ENCODE results near the gene SLC24A4.

The SLC24A4 gene

DNA sequence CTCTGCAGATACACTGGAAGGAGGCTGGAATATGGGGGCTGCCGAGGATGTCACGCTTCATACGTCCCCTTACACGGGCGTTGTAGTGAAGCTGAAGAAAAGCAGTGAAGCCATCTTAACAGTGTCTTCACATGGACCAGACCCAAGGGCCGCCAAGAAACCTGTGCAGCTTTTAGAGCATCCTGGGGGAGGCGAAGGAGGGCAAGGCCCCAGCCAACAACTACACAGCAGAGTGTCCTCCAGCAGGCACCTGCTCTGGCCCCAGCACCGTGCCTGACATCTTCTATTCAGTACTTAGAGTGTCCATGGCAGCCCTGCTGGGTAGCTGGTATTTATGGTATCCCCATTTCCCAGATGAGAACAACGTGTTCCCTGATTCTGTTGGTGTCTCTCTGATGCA is 141.8 kb downstream of the SLC24A4 start:
- H3K4me3 ChIP-seq (ENCODE audit: low read length), result no peak overlapping the region
- no peak for TF ChIP-seq ZNF274 (IDR thresholded peaks at IDR 0.05; ENCODE audit: low read depth, low read length)

DNA sequence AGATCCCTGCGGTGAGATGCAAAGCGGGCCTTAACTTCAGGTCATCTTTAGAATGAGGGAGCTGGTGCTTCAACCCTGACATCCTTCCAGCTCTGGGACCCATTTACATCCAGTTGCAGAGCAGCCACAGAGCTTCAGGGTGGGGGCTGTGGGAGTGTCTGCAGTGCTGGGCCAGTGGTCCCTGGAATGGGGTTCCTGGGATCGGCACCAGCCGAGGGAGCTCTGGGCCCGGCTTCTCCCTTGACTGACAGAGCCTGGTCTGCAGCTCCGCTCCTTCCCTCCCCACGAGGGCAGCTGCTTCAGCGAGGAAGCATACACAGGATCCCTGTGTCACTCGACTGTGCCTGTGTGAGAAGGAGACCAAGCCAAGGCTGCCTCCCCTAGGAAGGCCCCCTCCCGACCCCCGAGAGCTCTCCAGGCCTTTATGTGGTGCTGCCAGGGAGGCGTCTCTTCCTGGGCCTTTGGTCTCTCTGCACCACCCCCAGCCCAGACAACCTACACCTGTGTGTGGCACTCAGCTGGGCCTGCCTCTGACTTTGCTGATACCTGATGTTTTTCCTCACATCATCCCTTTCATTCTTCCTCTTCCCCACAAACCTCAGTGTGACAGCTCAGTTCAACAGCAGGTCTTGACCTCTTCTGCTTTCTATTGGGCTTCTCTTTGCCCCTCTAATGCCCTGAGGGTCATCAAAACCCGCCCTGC is 142.5 kb downstream of the SLC24A4 start:
- H3K4me3 ChIP-seq (ENCODE audit: low read length), result no peak overlapping the region
- TF ChIP-seq ZNF274 (IDR thresholded peaks at IDR 0.05; ENCODE audit: low read depth, low read length), result no peak

DNA sequence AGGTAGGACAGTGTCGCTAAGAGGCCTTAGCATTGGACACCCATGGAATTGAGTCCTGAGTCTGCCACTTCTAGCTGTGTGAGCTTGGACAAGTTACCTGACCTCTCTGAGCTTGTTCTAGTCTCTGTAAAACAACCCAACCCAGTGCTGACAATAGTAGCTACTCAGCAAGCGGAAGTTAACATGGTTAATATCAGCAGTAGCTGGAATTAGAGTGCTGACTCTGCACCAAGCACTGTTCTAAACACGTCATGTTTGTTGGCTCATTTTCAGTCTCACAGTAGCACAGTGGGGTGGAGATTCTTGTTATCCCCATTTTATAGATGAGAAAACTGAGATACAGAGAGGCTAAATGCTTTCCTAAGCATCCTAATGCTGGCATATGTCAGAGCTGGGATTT is 143.1 kb downstream of the SLC24A4 start:
- no peak for TF ChIP-seq ZNF274 (IDR thresholded peaks at IDR 0.05; ENCODE audit: low read depth, low read length)
- H3K4me3 ChIP-seq (ENCODE audit: low read length), result no peak overlapping the region

DNA sequence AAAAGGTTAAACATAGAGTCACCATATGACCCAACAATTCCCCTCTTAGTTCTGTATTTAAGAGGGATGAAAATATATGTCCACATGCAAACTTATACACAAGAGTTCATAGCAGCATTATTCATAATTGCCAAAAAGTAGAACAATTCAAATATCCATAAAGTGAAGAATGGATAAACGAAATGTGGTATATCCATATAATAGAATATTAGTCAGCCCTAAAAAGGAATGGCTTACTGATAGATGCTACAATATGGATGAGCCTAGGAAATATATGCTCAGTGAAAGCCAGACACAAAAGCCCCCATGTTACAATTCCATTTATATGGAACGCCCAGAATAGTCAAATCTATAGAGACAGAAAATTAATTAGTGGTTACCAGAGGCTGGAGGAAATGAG is 146.6 kb downstream of the SLC24A4 start:
- no peak overlapping the region for H3K4me3 ChIP-seq (ENCODE audit: low read length)
- no peak for TF ChIP-seq ZNF274 (IDR thresholded peaks at IDR 0.05; ENCODE audit: low read depth, low read length)

DNA sequence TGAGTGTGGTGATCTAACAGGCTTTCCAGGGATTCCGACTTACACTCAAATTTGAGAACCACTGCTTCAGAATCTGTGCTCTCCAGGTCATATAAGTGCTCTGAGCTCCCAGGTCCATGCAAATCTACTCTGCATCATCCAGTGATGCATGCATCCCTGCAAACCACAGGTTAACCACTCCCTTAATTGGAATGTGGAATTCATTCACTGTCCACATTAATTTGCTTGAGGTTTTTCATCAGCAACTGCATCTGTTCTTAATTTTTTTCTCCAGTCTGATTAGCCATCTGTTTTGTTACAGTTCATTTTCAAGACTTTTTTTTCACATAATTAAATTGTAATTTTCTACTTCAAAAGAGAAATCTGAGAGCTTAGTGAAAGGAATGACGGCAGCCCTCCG is 147.2 kb downstream of the SLC24A4 start:
- no peak for TF ChIP-seq ZNF274 (IDR thresholded peaks at IDR 0.05; ENCODE audit: low read depth, low read length)
- H3K4me3 ChIP-seq (ENCODE audit: low read length), result no peak overlapping the region

DNA sequence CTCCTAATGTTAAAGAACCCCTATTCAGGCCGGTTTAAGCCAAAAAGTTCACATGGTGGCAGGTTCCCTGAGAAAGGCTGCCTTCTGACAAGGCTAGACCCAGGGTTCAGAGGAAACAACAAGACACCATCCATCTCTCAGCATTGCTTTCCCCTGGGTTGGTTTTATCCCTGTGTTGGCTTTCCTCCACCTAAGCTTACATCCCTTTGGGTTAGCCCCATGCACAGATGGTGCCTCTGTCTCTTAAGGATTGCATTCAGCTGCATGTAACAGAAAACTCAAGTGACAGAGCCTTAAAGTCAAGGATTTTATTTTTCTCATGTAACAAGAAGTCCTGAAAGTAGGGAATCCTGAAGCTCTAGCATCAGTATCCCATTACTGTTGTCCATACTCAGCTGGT is 147.8 kb downstream of the SLC24A4 start:
- TF ChIP-seq ZNF274 (IDR thresholded peaks at IDR 0.05; ENCODE audit: low read depth, low read length), result no peak
- no peak overlapping the region for H3K4me3 ChIP-seq (ENCODE audit: low read length)

DNA sequence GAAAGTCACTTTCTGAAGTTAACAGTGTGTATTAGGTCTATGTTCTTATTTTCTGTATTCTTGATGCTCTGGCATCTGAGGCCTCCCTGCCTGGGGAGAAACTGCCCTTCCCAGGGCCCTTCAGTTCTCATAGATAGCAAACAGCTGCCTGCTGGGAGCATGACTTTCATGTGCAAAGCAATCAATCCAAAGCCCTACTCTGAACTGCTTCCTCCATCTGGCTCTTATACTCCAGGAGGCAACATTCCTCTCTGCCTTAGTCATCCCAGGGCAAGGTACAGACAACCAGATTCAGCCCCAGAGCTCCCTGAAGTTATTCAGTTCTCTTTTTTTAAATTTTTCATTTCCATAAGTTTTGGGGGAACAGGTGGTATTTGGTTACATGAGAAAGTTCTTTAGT is 149.0 kb downstream of the SLC24A4 start:
- TF ChIP-seq ZNF274 (IDR thresholded peaks at IDR 0.05; ENCODE audit: low read depth, low read length), result no peak
- H3K4me3 ChIP-seq (ENCODE audit: low read length), result no peak overlapping the region

DNA sequence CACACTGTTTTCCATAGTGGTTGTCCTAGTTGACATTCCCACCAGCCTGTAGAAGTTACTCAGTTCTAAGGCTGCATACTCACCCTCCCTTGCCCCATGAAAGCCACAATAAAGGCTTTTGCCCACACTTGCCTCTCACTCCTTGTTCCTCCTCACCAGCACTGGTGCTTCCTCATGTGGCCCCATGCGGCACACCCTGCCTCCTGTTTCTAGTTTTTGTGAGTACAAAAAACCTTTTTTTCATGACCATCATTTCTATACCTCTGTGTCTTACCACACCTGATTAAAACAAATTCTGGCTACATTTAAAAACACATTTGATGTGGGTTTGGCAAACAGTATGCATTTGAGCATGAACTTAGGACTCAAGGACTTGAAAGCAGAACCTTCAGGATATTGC is 149.9 kb downstream of the SLC24A4 start:
- H3K4me3 ChIP-seq (ENCODE audit: low read length), result no peak overlapping the region
- TF ChIP-seq ZNF274 (IDR thresholded peaks at IDR 0.05; ENCODE audit: low read depth, low read length), result no peak

DNA sequence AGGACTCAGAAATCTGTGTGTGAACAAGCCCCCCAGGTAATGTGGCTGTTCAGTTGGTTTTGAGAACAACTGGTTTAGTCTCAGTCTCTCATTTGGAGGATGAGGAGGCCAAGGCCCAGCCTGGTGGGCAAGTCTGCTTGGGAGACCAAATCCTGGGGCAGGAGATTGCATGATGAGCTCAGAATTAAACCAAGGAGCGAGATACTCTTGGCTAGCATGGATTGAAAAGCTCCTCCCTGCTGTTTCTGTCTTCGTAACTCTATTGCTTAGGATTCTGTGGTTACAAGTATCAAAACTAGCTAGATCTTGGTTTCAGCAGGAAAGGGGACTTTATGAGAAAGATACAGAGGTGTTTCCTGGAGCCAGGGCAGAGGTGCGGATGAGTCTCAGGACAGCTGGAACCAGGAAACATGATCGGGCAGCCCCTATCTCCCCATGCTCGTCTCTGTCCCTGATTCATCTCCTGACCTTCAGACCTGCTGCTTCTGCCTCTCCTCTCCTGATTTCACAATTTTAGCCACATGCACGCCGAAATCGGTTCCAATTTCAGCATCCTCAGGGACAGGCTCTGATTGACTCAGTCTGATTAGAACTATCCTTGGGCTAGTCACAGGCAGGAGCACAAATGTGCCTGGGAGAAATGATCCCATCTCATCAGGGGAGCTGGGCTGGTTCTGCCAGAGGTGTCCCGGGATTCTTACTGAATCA is 150.4 kb downstream of the SLC24A4 start:
- H3K4me3 ChIP-seq (ENCODE audit: low read length), result no peak overlapping the region
- TF ChIP-seq ZNF274 (IDR thresholded peaks at IDR 0.05; ENCODE audit: low read depth, low read length), result no peak

DNA sequence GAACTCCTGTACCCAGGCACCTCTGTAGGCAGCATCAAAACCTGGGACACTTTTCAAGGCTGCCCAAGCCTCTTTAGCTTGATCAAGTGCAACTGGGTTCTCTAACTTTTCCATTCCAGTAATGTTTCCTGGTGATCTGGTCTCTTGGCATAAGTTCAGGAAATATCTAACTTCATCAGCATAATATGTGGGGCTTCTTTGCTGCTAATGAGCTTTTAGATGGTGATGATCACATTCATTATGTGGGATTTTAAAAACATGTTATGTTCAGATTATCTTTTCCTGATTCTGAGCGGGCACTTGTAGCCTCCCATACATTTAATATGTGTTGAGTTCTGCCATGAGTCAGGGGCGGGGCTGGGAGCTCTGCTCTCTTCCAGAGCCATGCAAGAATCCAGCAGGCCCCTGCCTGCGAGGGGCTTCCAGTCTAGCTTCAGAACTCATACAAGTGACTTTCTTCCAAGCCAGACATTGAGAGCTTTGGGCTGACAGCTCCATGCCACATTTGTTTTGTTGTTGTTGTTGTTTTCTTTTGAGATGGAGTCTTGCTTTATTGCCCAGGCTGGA is 151.1 kb downstream of the SLC24A4 start:
- no peak overlapping the region for H3K4me3 ChIP-seq (ENCODE audit: low read length)
- no peak for TF ChIP-seq ZNF274 (IDR thresholded peaks at IDR 0.05; ENCODE audit: low read depth, low read length)

DNA sequence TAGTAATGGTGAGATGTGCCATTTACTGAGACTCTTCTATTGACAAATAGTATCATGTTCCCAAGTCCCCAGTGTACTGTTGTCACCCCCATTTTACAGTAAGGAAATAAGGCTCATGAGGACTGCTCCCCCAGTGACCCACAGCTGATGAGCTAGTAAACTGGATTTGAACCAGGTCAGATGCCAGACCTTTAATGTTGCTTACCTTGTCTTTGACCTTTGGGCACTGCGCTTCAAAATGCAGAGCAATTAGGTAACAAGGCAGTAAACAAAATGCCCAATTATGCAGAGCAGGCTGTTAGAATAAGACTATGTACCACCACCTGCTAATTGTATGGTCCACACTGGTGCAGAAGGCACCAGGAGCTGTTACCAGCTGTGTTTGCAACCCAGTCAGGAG is 152.1 kb downstream of the SLC24A4 start:
- no peak overlapping the region for H3K4me3 ChIP-seq (ENCODE audit: low read length)
- no peak for TF ChIP-seq ZNF274 (IDR thresholded peaks at IDR 0.05; ENCODE audit: low read depth, low read length)

DNA sequence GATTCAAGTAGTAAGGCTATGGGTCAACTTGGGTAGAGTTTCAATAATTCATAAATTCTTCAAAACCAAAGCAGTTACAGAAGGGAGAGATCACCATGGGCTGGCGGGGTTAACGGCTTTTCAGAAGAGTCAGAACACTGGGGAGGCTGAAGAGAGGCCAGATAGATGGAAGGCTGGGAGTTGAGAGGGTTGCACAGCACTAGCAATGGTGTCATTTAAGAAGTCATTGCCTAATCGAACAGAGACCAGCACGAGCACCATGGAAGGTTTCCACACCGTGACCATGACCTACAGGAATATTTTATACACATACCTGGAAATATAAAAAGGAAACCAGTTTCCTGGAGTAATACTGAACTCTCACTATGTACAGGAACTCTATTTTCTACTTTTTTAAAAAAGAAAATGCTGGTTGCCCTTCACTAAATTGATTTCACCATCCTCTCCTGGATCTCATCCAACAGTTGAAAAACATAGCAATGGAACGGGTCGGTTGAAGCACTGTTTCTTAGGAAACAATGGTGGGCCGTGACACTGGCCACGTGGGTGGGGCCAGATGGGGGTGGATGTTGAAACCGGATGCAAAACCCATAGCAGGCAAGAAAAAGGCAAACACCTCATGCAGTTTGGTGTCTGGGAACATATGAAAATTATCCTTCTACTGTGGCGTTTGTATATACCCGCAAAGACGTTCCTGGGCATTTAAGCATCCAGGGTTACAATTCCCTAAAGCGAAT is 152.7 kb downstream of the SLC24A4 start:
- H3K4me3 ChIP-seq (ENCODE audit: low read length), result no peak overlapping the region
- TF ChIP-seq ZNF274 (IDR thresholded peaks at IDR 0.05; ENCODE audit: low read depth, low read length), result no peak

DNA sequence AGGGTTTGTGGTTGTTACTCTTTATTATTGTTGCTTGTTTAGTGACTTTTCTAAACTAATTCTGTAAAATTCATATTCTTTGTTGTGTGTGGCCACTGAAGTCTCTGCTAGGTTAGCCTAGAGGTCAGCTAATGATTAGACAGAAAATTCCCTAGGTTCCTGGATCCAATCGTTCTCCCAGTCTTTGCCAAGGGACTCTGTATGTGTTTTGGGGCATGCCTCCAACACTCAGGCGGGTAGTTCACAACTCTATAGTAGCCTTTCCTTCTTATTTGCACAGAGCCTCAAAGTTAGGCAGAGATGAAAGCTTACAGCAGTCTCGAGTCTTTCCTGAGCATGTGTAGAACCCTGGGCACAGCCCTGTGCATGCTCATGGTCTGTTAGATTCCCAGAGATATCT is 157.9 kb downstream of the SLC24A4 start:
- TF ChIP-seq ZNF274 (IDR thresholded peaks at IDR 0.05; ENCODE audit: low read depth, low read length), result no peak

DNA sequence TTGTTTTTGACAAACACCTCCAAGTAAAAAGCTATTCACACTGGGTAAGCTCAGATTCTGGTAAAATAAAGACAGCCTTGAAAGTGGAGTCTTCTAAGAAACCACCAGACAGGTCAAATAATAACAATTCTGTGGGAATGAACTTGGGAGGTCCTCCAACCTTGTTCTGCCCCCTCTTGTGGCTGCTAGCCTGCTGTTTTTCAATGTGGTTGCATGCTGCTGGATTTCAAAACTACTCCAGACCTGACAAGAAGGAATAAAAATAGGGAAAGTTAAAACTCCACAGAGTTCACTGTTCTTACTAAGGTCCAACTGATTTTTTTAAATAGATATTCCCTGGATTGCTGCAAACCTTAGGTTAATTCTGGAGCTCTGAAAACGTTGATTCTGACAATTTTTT is 158.4 kb downstream of the SLC24A4 start:
- no peak overlapping the region for H3K4me3 ChIP-seq (ENCODE audit: low read length)
- no peak for TF ChIP-seq ZNF274 (IDR thresholded peaks at IDR 0.05; ENCODE audit: low read depth, low read length)

More for the DNA sequence above, 157.9 kb downstream of the SLC24A4 start:
- H3K4me3 ChIP-seq (ENCODE audit: low read length), result no peak overlapping the region
